B cell (primary cell): ENCODE results near the gene MPZL1. TPM values are rescaled to one million over a fixed set of nuclear protein-coding genes. Genes with fewer than 3 reads are reported as not detected.

Experiments
- ATAC-seq: fragments of 200-7000 bp; cut with Tn5 transposase; one replicate; pipeline ENCODE4 v1.10.0; 2021; ENCODE audit warnings: low read depth, mild to moderate bottlenecking, moderate number of reproducible peaks, moderate library complexity
- CTCF ChIA-PET: fragments of 350-600 bp; sonication (Branson Sonifier 250); formaldehyde crosslinking; loops from one replicate; lab custom pipeline; 2021; ENCODE audit warnings: antibody characterized with exemption, inconsistent platforms; lab: Charles Lee
- POLR2A ChIA-PET: fragments of 350-600 bp; sonication (Branson Sonifier 250); formaldehyde crosslinking; loops from one replicate; lab custom pipeline; 2021; ENCODE audit warnings: antibody characterized with exemption; lab: Charles Lee
- DNase-seq: peaks from one replicate; pipeline ENCODE4 v3.0.0; 2013
- H2AFZ ChIP-seq: 2 replicates; pipeline ENCODE4 v1.6.1; 2012; ENCODE audit warnings: mild to moderate bottlenecking, low read depth, low read length; ENCODE audit not compliant: insufficient read depth, poor library complexity, severe bottlenecking
- H3K27ac ChIP-seq, 2 donors: 1 replicate in 1 of 2; 2 replicates in 1 of 2; pipeline ENCODE4 v1.5.1; 2012 to 2013; ENCODE audit warnings: low read length in 2 of 2, mild to moderate bottlenecking in 2 of 2, moderate library complexity in 1 of 2
- H3K27me3 ChIP-seq, 4 experiments: fragments of 200-600 bp in 1 of 4; sonication (generic) in 1 of 4; replicated peaks in 1 of 4; 1 replicate in 2 of 4; 2 replicates in 2 of 4; pipeline versions ENCODE4 v1.6.1 to v1.7.0; 2013 to 2016; ENCODE audit warnings: low read length in 3 of 4, mild to moderate bottlenecking in 2 of 4, mixed read lengths in 1 of 4, moderate library complexity in 1 of 4; ENCODE audit not compliant: insufficient read depth in 4 of 4, control insufficient read depth in 3 of 4; ENCODE audit errors: control extremely low read depth in 1 of 4
- H3K36me3 ChIP-seq, 2 experiments: replicated peaks in 1 of 2; 1 replicate in 1 of 2; 2 replicates in 1 of 2; pipeline versions ENCODE4 v1.6.1 to v1.7.1; 2013; ENCODE audit warnings: low read length in 1 of 2; ENCODE audit not compliant: insufficient read depth in 2 of 2, control insufficient read depth in 1 of 2; ENCODE audit errors: control extremely low read depth in 1 of 2, extremely low read depth in 1 of 2
- H3K4me1 ChIP-seq, 2 donors: fragments of 200-600 bp in 1 of 2; sonication (generic) in 1 of 2; 1 replicate in 1 of 2; 2 replicates in 1 of 2; pipeline versions ENCODE4 v1.5.1 to v1.6.1; 2013 to 2017; ENCODE audit warnings: low read length in 2 of 2; ENCODE audit not compliant: control insufficient read depth in 2 of 2, insufficient read depth in 2 of 2
- H3K4me2 ChIP-seq: replicated peaks from 2 replicates; pipeline ENCODE3; 2012; ENCODE audit warnings: mild to moderate bottlenecking, low read depth, low read length; ENCODE audit not compliant: poor library complexity, severe bottlenecking
- H3K4me3 ChIP-seq, 5 experiments: fragments of 200-600 bp in 1 of 5; sonication (generic) in 1 of 5; 1 replicate in 3 of 5; 2 replicates in 2 of 5; pipeline versions ENCODE4 v1.5.1 to v1.7.0; 2011 to 2016; ENCODE audit warnings: low read length in 4 of 5, mild to moderate bottlenecking in 4 of 5, low read depth in 2 of 5, control low read depth in 1 of 5, moderate library complexity in 1 of 5; ENCODE audit not compliant: insufficient read depth in 1 of 5; ENCODE audit errors: control extremely low read depth in 1 of 5, extremely low read depth in 1 of 5
- H3K79me2 ChIP-seq: fragments of 200-600 bp; sonication (generic); one replicate; pipeline ENCODE4 v1.6.0; 2016; ENCODE audit warnings: low read length; ENCODE audit not compliant: control insufficient read depth, insufficient read depth
- H3K9ac ChIP-seq: fragments of 200-600 bp; sonication (generic); 2 replicates; pipeline ENCODE4 v1.6.1; 2017; ENCODE audit warnings: mild to moderate bottlenecking, low read length, moderate library complexity
- H3K9me3 ChIP-seq, 3 donors: one replicate each; pipeline versions ENCODE4 v1.6.1 to v1.7.1; 2013; ENCODE audit warnings: low read length in 2 of 3; ENCODE audit not compliant: control insufficient read depth in 2 of 3, insufficient read depth in 1 of 3; ENCODE audit errors: control extremely low read depth in 1 of 3
- H4K20me1 ChIP-seq: 2 replicates; pipeline ENCODE4 v1.6.0; 2012; ENCODE audit warnings: mild to moderate bottlenecking, low read length; ENCODE audit not compliant: insufficient read depth, control insufficient read depth, poor library complexity, severe bottlenecking
- H3K27ac Mint-ChIP-seq: one replicate; pipeline ENCODE4 v1.8.0; 2021; ENCODE audit warnings: mixed read lengths
- H3K27me3 Mint-ChIP-seq: one replicate; pipeline ENCODE4 v1.8.0; 2021; ENCODE audit warnings: mixed read lengths
- H3K4me1 Mint-ChIP-seq: one replicate; pipeline ENCODE4 v1.8.0; 2021; ENCODE audit warnings: mixed read lengths
- H3K4me3 Mint-ChIP-seq: one replicate; pipeline ENCODE4 v1.8.0; 2021; ENCODE audit warnings: mixed read lengths
- H3K9me3 Mint-ChIP-seq: one replicate; pipeline ENCODE4 v1.8.0; 2022; ENCODE audit warnings: mixed read lengths; ENCODE audit not compliant: insufficient read depth
- EZH2 ChIP-seq: IDR thresholded peaks from 2 replicates; pipeline ENCODE4 v1.6.1; 2012; ENCODE audit warnings: borderline replicate concordance, low read depth, mild to moderate bottlenecking, moderate library complexity, low read length; ENCODE audit not compliant: insufficient read depth, poor library complexity, severe bottlenecking
- WGBS: methylation state at CpG from one replicate; pipeline ENCODE4 v1.1.5; 2013; ENCODE audit warnings: missing lambda C conversion rate; ENCODE audit not compliant: insufficient coverage; 5-methylcytosine and 5-hydroxymethylcytosine counted together
- intact Hi-C: fragments of 100-400 bp; cut with micrococcal nuclease; formaldehyde crosslinking; loops from one replicate; pipeline ENCODE4 v1.10.0; 2022
- polyA plus RNA-seq: library from polyadenylated mRNA; depleted of rRNA; stranded (reverse); fragments of >200 nt; gene quantifications from 2 replicates; pipeline ENCODE4 v1.2.3, GENCODE V29; 2012
- total RNA-seq, 2 donors: library from RNA; stranded (reverse); fragments of 120-200 nt in 1 of 2; gene quantifications; 1 replicate in 1 of 2; 2 replicates in 1 of 2; pipeline versions ENCODE4 v1.2.3 to v1.2.4, GENCODE V29; 2013 to 2022
- TF ChIP-seq, protein P1 (sequence below): fragments of 200-600 bp; IDR thresholded peaks from one replicate; pipeline ENCODE4 v1.8.0; 2022; ENCODE audit warnings: antibody characterized with exemption, mild to moderate bottlenecking

Gene MPZL1
- total and polyA plus RNA-seq, 2 donors (not counting 1 experiment from before 2014, with no cell fraction given) = 15.4 to 27.7 TPM

GRCh38 chr1:167789501-167789900 lies 67.7 kb downstream of the MPZL1 start:
- WGBS = 100% methylated on average over 3 of the region's 3 CpGs
- Histone ChIP-seq H3K27ac (no peak overlapping the region), H3K9ac (no peak overlapping the region), H3K4me1 (no peaks in the 10 kb centered on the region), H3K79me2 (no peaks in the 10 kb centered on the region), H3K4me2 (no peak overlapping the region), H3K4me3 (no peak overlapping the region), H2AFZ (no peak overlapping the region), H3K27me3 (no peaks in the 10 kb centered on the region), H3K9me3 (no peaks in the 10 kb centered on the region), H3K36me3 (peaks cover 0 to 13% of the 10 kb centered on the region in 2 experiments), H4K20me1 (no peaks in the 10 kb centered on the region)
- no peak for DNase-seq
- TF ChIP-seq, protein P1, sequence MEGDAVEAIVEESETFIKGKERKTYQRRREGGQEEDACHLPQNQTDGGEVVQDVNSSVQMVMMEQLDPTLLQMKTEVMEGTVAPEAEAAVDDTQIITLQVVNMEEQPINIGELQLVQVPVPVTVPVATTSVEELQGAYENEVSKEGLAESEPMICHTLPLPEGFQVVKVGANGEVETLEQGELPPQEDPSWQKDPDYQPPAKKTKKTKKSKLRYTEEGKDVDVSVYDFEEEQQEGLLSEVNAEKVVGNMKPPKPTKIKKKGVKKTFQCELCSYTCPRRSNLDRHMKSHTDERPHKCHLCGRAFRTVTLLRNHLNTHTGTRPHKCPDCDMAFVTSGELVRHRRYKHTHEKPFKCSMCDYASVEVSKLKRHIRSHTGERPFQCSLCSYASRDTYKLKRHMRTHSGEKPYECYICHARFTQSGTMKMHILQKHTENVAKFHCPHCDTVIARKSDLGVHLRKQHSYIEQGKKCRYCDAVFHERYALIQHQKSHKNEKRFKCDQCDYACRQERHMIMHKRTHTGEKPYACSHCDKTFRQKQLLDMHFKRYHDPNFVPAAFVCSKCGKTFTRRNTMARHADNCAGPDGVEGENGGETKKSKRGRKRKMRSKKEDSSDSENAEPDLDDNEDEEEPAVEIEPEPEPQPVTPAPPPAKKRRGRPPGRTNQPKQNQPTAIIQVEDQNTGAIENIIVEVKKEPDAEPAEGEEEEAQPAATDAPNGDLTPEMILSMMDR = no peak
- no peak for TF ChIP-seq EZH2
- H3K27ac Mint-ChIP-seq = no peak overlapping the region
- intact Hi-C loops = no loop called here
- no peak overlapping the region for H3K4me3 Mint-ChIP-seq
- no peaks in the 10 kb centered on the region for H3K27me3 Mint-ChIP-seq
- POLR2A ChIA-PET = interaction anchor here (0.6 kb wide), 1 partner anchor 10 kb away, joined by 3 read pairs; no protein-coding TSS in a partner anchor
- no peaks in the 10 kb centered on the region for H3K9me3 Mint-ChIP-seq
- no peaks in the 10 kb centered on the region for H3K4me1 Mint-ChIP-seq
- CTCF ChIA-PET = interaction anchor here (1.2 kb wide), 1 partner anchor 14 kb away, joined by 3 read pairs; no protein-coding TSS in a partner anchor
- no peak for ATAC-seq

DNA sequence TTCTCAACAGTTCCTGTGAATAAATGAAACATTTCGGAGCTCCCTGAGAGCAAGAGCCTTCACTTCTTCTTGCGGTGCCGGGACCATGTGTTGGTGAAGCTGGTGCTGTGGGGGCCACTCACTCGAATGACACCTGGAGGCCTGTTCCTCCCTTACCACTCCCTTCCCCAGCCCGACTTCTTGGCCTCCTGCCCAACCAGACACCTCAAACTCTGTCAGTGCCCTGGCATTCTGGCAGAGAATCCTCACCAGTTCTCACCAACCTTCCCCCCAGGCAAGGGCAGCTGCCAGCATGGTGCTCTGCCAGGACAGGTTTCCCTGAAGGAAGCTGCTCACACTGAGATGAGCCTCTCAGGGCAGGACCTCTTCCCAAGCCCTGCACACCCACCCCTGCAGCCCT lies 68.3 kb downstream of the MPZL1 start:
- Mint-ChIP-seq H3K4me3 (no peak overlapping the region), H3K9me3 (no peaks in the 10 kb centered on the region), H3K27me3 (no peaks in the 10 kb centered on the region), H3K27ac (no peak overlapping the region), H3K4me1 (no peaks in the 10 kb centered on the region)
- Histone ChIP-seq H3K9me3 (no peaks in the 10 kb centered on the region), H4K20me1 (no peaks in the 10 kb centered on the region), H3K79me2 (no peaks in the 10 kb centered on the region), H3K4me3 (no peak overlapping the region), H3K27me3 (no peaks in the 10 kb centered on the region), H3K27ac (no peak overlapping the region), H2AFZ (no peak overlapping the region), H3K36me3 (peaks cover 0 to 13% of the 10 kb centered on the region in 2 experiments), H3K4me2 (no peak overlapping the region), H3K9ac (no peak overlapping the region), H3K4me1 (no peaks in the 10 kb centered on the region)
- intact Hi-C loops = no loop called here
- POLR2A ChIA-PET = no interaction called here
- no peak for ATAC-seq
- CTCF ChIA-PET = interaction anchor here (1.2 kb wide), 1 partner anchor 15 kb away, joined by 3 read pairs; no protein-coding TSS in a partner anchor
- 76% methylated on average over 3 of the region's 5 CpGs for WGBS
- no peak for DNase-seq
- TF ChIP-seq, protein P1 = no peak
- TF ChIP-seq EZH2 = no peak
